ENCODE measurements around the gene CABP4. TPM values are rescaled to one million over a fixed set of nuclear protein-coding genes. Genes with fewer than 3 reads are reported as not detected.
A peak's percentile ranks its signal among the peaks of the same experiment; 100 is the strongest.

Gene CABP4
- total and polyA plus RNA-seq, 2 donors (not counting 1 experiment from before 2014, with no cell fraction given), result 3.2 to 5.2 TPM

DNA sequence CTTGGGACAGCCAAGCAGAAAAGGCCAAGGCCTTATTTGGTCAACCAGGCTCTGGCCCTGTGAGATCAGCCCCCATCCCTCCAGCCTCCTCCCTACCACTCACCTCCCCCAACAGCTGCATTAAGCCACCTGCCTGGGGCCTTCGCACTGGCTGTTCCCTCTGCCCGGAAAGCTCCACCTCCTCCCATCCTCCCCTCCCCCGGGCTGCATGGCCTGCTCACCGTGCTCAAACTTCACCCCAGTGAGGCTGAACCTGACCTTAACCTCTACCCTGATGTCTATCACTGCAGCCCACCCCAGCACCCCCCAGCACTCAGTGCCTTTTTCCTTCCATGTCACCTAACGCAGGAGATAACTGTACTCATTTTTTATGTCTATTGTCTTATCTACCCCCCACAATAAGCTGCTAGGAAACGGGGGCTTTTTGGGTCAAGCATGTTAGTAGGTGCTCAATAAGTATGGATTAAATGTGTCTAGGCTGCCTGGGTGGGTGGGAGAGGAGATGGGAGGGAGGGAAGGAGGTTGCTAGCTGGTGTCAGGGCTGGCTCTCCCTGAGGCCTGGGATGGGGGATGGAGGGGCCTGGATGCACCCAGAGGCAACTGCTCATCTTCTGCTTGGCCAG is 18.6 kb upstream of the CABP4 start:
- POLR2A ChIA-PET, result interaction anchor here (0.6 to 9.5 kb wide), 25 partner anchors 8 to 318 kb away, joined by 3 to 215 read pairs (median 10); partner anchors contain the start of genes AIP, ANKRD13D, CABP4 and CLCF1
- H3K9me3 Mint-ChIP-seq (ENCODE audit: insufficient read depth), result no peaks in the 10 kb centered on the region
- peaks cover 0 to 46% of the 10 kb centered on the region in 2 experiments for H3K36me3 ChIP-seq (replicated peaks in 1 of 2; ENCODE audit: control extremely low read depth in 1 of 2, control insufficient read depth in 1 of 2, extremely low read depth in 1 of 2, insufficient read depth in 2 of 2, low read length in 1 of 2)

More for the DNA sequence above, 18.6 kb upstream of the CABP4 start:
- TF ChIP-seq, protein P1, sequence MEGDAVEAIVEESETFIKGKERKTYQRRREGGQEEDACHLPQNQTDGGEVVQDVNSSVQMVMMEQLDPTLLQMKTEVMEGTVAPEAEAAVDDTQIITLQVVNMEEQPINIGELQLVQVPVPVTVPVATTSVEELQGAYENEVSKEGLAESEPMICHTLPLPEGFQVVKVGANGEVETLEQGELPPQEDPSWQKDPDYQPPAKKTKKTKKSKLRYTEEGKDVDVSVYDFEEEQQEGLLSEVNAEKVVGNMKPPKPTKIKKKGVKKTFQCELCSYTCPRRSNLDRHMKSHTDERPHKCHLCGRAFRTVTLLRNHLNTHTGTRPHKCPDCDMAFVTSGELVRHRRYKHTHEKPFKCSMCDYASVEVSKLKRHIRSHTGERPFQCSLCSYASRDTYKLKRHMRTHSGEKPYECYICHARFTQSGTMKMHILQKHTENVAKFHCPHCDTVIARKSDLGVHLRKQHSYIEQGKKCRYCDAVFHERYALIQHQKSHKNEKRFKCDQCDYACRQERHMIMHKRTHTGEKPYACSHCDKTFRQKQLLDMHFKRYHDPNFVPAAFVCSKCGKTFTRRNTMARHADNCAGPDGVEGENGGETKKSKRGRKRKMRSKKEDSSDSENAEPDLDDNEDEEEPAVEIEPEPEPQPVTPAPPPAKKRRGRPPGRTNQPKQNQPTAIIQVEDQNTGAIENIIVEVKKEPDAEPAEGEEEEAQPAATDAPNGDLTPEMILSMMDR (IDR thresholded peaks at IDR 0.05), result no peak
- TF ChIP-seq EZH2 (IDR thresholded peaks at IDR 0.05; ENCODE audit: borderline replicate concordance, insufficient read depth, low read depth, low read length, poor library complexity, severe bottlenecking), result no peak
- Histone ChIP-seq H3K27me3 (replicated peaks in 1 of 4; ENCODE audit: control extremely low read depth in 1 of 4, control insufficient read depth in 3 of 4, insufficient read depth in 4 of 4, low read length in 3 of 4) (no peaks in the 10 kb centered on the region), H3K79me2 (ENCODE audit: control insufficient read depth, insufficient read depth, low read length) (peaks cover 74% of the 10 kb centered on the region), H3K9ac (ENCODE audit: low read length) (peak overlapping the region; percentile 82), H4K20me1 (ENCODE audit: control insufficient read depth, insufficient read depth, low read length, poor library complexity, severe bottlenecking) (peaks cover 76% of the 10 kb centered on the region), H3K27ac (ENCODE audit: low read length in 2 of 2) (peak overlapping the region; percentile 71 to 88), H3K4me1 (ENCODE audit: control insufficient read depth in 2 of 2, insufficient read depth in 2 of 2, low read length in 2 of 2) (peaks cover 65 to 89% of the 10 kb centered on the region in 2 donors), H3K4me3 (ENCODE audit: control extremely low read depth in 1 of 5, extremely low read depth in 1 of 5, insufficient read depth in 1 of 5, low read depth in 2 of 5, low read length in 4 of 5) (peak overlapping the region; percentile 51 to 96 (median 86)), H3K4me2 (replicated peaks; ENCODE audit: low read depth, low read length, poor library complexity, severe bottlenecking) (peak overlapping the region; percentile 99), H3K9me3 (ENCODE audit: control extremely low read depth in 1 of 3, control insufficient read depth in 2 of 3, insufficient read depth in 1 of 3, low read length in 2 of 3) (peaks cover 0 to 3% (median 0%) of the 10 kb centered on the region in 3 donors), H2AFZ (ENCODE audit: insufficient read depth, low read depth, low read length, poor library complexity, severe bottlenecking) (no peak overlapping the region)
- ATAC-seq (ENCODE audit: low read depth), result peak; percentile 39
- peak; percentile 73 for DNase-seq
- intact Hi-C loops (cut with micrococcal nuclease), result loop anchor here (1.0 to 2.0 kb wide), 8 partner anchors 8 to 70 kb away; partner anchors contain the start of genes AIP, RPS6KB2 and TMEM134
- 0% methylated on average over 5 of the region's 6 CpGs for WGBS (ENCODE audit: insufficient coverage)
- CTCF ChIA-PET, result interaction anchor here (0.6 to 4.4 kb wide), 20 partner anchors 8 to 85 kb away, joined by 3 to 63 read pairs (median 7); partner anchors contain the start of genes CABP4, PITPNM1, PPP1CA and RPS6KB2
- Mint-ChIP-seq H3K4me3 (peak overlapping the region; percentile 88), H3K27me3 (no peaks in the 10 kb centered on the region), H3K4me1 (peaks cover 90% of the 10 kb centered on the region), H3K27ac (peak overlapping the region; percentile 98)

All from B cell (primary cell).